GM13977 (cell line): ENCODE results near the gene ARSG.

ENCODE experiments used
- DNase-seq: peaks from one replicate; pipeline ENCODE4 v3.0.0; 2012; ENCODE audit warnings: low spot score
- CTCF ChIP-seq: IDR thresholded peaks from 2 replicates; pipeline ENCODE4 v1.5.1; 2012; ENCODE audit warnings: mild to moderate bottlenecking, control low read depth; ENCODE audit not compliant: insufficient read depth; ENCODE audit errors: extremely low read depth, missing control alignments
- in situ Hi-C: fragments of 300-500 bp; cut with MboI; formaldehyde crosslinking; loops from one replicate; pipeline ENCODE4 v1.12.0; 2022; ENCODE audit warnings: low sequenced_read_pairs, low pct_unique_long_range_greater_than_20kb, mixed read lengths, inconsistent platforms; ENCODE audit not compliant: unreplicated experiment

Gene ARSG

GRCh38 chr17:68292689-68293040 lies 1.4 kb downstream of the ARSG start:
- in situ Hi-C loops, result no loop called here
- DNase-seq, result no peak

GRCh38 chr17:68293490-68294195 lies 2.3 kb downstream of the ARSG start:
- in situ Hi-C loops, result no loop called here
- TF ChIP-seq CTCF, result no peak
- no peak for DNase-seq

More at GRCh38 chr17:68292689-68293040, 1.4 kb downstream of the ARSG start:
- TF ChIP-seq CTCF, result no peak

GRCh38 chr17:68294196-68294555 lies 2.9 kb downstream of the ARSG start:
- in situ Hi-C loops, result no loop called here
- no peak for TF ChIP-seq CTCF
- no peak for DNase-seq

- DNase-seq, result no peak
- in situ Hi-C loops, result no loop called here
- no peak for TF ChIP-seq CTCF
Observed at GRCh38 chr17:68294617-68295016, 3.3 kb downstream of the ARSG start.

- no peak for DNase-seq
- TF ChIP-seq CTCF, result no peak
- in situ Hi-C loops, result no loop called here
Observed at GRCh38 chr17:68295086-68295485, 3.8 kb downstream of the ARSG start.

GRCh38 chr17:68296217-68297191 lies 5.2 kb downstream of the ARSG start:
- no peak for TF ChIP-seq CTCF
- no peak for DNase-seq
- in situ Hi-C loops, result no loop called here
